C4-2B (cell line): ENCODE data around the gene SPINT2.
"Not testable (repeated sequence)": the region's sequence is repeated elsewhere in the genome, so short reads cannot be mapped to it uniquely, and the experiment has no call there.

Source experiments
- CTCF ChIP-seq: fragments of 450-650 bp; conservative IDR thresholded peaks from 2 replicates; pipeline ENCODE4 v1.5.1; 2017; ENCODE audit warnings: mild to moderate bottlenecking
- ZFX ChIP-seq: fragments of 450-650 bp; IDR thresholded peaks from 2 replicates; pipeline ENCODE4 v1.6.1; 2017

- TF ChIP-seq ZFX, CTCF: not testable (repeated sequence)
These were observed 2.4 kb upstream of the SPINT2 start for GRCh38 chr19:38261942-38262341.
